SU-DHL-6 (cell line): Measurements from ENCODE around the gene AGAP3.

ENCODE experiments used
- H2AFZ ChIP-seq: fragments of 200-600 bp; sonication (generic); 2 replicates; pipeline ENCODE4 v1.6.1; 2014; ENCODE audit warnings: low read depth, mild to moderate bottlenecking, moderate library complexity, mixed read lengths, antibody characterized with exemption, low read length; ENCODE audit not compliant: severe bottlenecking
- H3F3A ChIP-seq: fragments of 200-600 bp; shearing (Covaris generic); 2 replicates; pipeline ENCODE4 v1.6.0; 2016; ENCODE audit warnings: antibody characterized with exemption, mild to moderate bottlenecking; ENCODE audit not compliant: insufficient read depth
- H3K27ac ChIP-seq: fragments of 200-600 bp; sonication (generic); 2 replicates; pipeline ENCODE4 v1.5.1; 2016; ENCODE audit warnings: low read depth, mild to moderate bottlenecking, low read length, moderate library complexity, mixed read lengths
- H3K27me3 ChIP-seq: fragments of 200-600 bp; sonication (generic), shearing (Covaris generic); 2 replicates; pipeline ENCODE4 v1.6.0; 2014; ENCODE audit warnings: mild to moderate bottlenecking, low read length
- H3K36me3 ChIP-seq: fragments of 200-600 bp; sonication (generic); 2 replicates; pipeline ENCODE4 v1.6.1; 2014; ENCODE audit warnings: mild to moderate bottlenecking, low read length, mixed read lengths
- H3K4me2 ChIP-seq: fragments of 300-600, 200-600 bp; shearing (Covaris generic), sonication (generic); 2 replicates; pipeline ENCODE4 v1.6.0; 2014; ENCODE audit warnings: low read length, low read depth, mild to moderate bottlenecking; ENCODE audit not compliant: poor library complexity, severe bottlenecking
- H3K4me3 ChIP-seq: fragments of 200-600 bp; sonication (generic); 2 replicates; pipeline ENCODE4 v1.5.1; 2014; ENCODE audit warnings: antibody characterized with exemption, low read length, mild to moderate bottlenecking, mixed read lengths; ENCODE audit not compliant: insufficient read depth, poor library complexity, severe bottlenecking
- H3K79me2 ChIP-seq: fragments of 200-600 bp; sonication (generic); 2 replicates; pipeline ENCODE4 v1.6.1; 2014; ENCODE audit warnings: mild to moderate bottlenecking, low read length, moderate library complexity; ENCODE audit not compliant: insufficient read depth
- H3K9ac ChIP-seq: fragments of 200-600 bp; sonication (generic); 2 replicates; pipeline ENCODE4 v1.7.0; 2014; ENCODE audit warnings: mild to moderate bottlenecking, low read length
- H3K9me2 ChIP-seq: fragments of 200-600 bp; sonication (generic); replicated peaks from 2 replicates; pipeline ENCODE4 v1.6.1; 2014; ENCODE audit warnings: low read length; ENCODE audit not compliant: insufficient read depth
- H3K9me3 ChIP-seq: fragments of 200-600 bp; sonication (generic); 2 replicates; pipeline ENCODE4 v1.6.1; 2014; ENCODE audit warnings: low read length, mixed read lengths; ENCODE audit not compliant: insufficient read depth
- H4K20me1 ChIP-seq: fragments of 200-600 bp; sonication (generic); 2 replicates; pipeline ENCODE4 v1.6.1; 2014; ENCODE audit warnings: low read depth, mild to moderate bottlenecking, antibody characterized with exemption, low read length, moderate library complexity, mixed read lengths
- CTCF ChIP-seq: fragments of 200-600 bp; sonication (generic); IDR thresholded peaks from one replicate; pipeline ENCODE4 v1.5.1; 2017; ENCODE audit warnings: antibody characterized with exemption, mild to moderate bottlenecking, low read length, moderate library complexity; ENCODE audit not compliant: insufficient read depth, poor library complexity, severe bottlenecking
- EZH2phosphoT487 ChIP-seq: fragments of 200-600 bp; sonication (generic), shearing (Covaris generic); conservative IDR thresholded peaks from 2 replicates; pipeline ENCODE4 v1.6.1; 2018; ENCODE audit warnings: mild to moderate bottlenecking, antibody characterized with exemption, low read length, moderate library complexity, mixed read lengths

AGAP3 gene

GRCh38 chr7:151103973-151104372 lies 17.7 kb downstream of the AGAP3 start:
- Histone ChIP-seq H3K27ac (no peak overlapping the region), H3K79me2 (no peaks in the 10 kb centered on the region), H3F3A (no peaks in the 10 kb centered on the region), H2AFZ (no peak overlapping the region), H4K20me1 (no peaks in the 10 kb centered on the region), H3K36me3 (no peaks in the 10 kb centered on the region), H3K4me3 (no peak overlapping the region), H3K9me3 (no peaks in the 10 kb centered on the region), H3K4me2 (no peak overlapping the region), H3K9me2 (no peaks in the 10 kb centered on the region), H3K27me3 (no peaks in the 10 kb centered on the region), H3K9ac (no peak overlapping the region)
- TF ChIP-seq EZH2phosphoT487, result no peak
- no peak for TF ChIP-seq CTCF

- Histone ChIP-seq H3K27me3 (no peaks in the 10 kb centered on the region), H3K79me2 (no peaks in the 10 kb centered on the region), H3K27ac (no peak overlapping the region), H4K20me1 (no peaks in the 10 kb centered on the region), H3K4me3 (no peak overlapping the region), H3K9me3 (no peaks in the 10 kb centered on the region), H3K9me2 (no peaks in the 10 kb centered on the region), H3K4me2 (no peak overlapping the region), H3K36me3 (no peaks in the 10 kb centered on the region), H3K9ac (no peak overlapping the region), H2AFZ (no peak overlapping the region), H3F3A (no peaks in the 10 kb centered on the region)
- TF ChIP-seq EZH2phosphoT487 (no peak), CTCF (no peak)
Observed at GRCh38 chr7:151104411-151105235, 18.3 kb downstream of the AGAP3 start.

GRCh38 chr7:151107882-151108281 lies 21.6 kb downstream of the AGAP3 start:
- Histone ChIP-seq H3K27ac (no peak overlapping the region), H3K36me3 (no peaks in the 10 kb centered on the region), H2AFZ (no peak overlapping the region), H3K79me2 (no peaks in the 10 kb centered on the region), H3K27me3 (no peaks in the 10 kb centered on the region), H4K20me1 (no peaks in the 10 kb centered on the region), H3K9ac (no peak overlapping the region), H3K9me2 (no peaks in the 10 kb centered on the region), H3K4me2 (no peak overlapping the region), H3K9me3 (no peaks in the 10 kb centered on the region), H3K4me3 (no peak overlapping the region), H3F3A (no peaks in the 10 kb centered on the region)
- TF ChIP-seq CTCF, result no peak
- no peak for TF ChIP-seq EZH2phosphoT487
